AG09309 (cell line): Measurements from ENCODE around the gene KRTAP5-1.

Source experiments
- DNase-seq: peaks from one replicate; pipeline ENCODE4 v3.0.0-alpha.2; 2010; ENCODE audit warnings: low read depth
- H3K4me3 ChIP-seq: 2 replicates; pipeline ENCODE4 v1.5.1; 2011; ENCODE audit warnings: mild to moderate bottlenecking, low read depth, low read length, moderate library complexity; ENCODE audit not compliant: control insufficient read depth
- TF ChIP-seq, protein P1 (sequence below): IDR thresholded peaks from 2 replicates; pipeline ENCODE4 v1.5.1; 2011; ENCODE audit warnings: mild to moderate bottlenecking, low read depth, low read length, inconsistent platforms; ENCODE audit not compliant: insufficient read depth, control insufficient read depth; ENCODE audit errors: missing control alignments

Gene KRTAP5-1

DNA sequence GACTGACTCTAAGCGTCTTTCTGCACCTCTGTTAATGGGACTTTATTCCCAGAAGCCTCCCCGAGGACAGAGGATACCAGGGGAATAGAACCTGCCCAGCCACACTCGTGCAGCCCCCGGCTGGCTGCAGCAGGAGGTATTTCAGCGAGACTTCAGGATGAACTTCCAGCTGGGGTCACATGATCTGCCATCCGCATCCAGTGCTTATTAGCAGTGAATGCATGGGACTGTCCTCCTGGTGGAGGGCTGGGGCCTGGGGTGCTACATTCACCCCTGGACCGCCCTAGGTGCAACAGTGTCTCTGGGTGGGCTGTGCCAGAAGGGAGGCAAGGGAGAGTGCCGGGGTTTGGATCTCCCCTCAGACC lies 14.6 kb downstream of the KRTAP5-1 start:
- TF ChIP-seq, protein P1, sequence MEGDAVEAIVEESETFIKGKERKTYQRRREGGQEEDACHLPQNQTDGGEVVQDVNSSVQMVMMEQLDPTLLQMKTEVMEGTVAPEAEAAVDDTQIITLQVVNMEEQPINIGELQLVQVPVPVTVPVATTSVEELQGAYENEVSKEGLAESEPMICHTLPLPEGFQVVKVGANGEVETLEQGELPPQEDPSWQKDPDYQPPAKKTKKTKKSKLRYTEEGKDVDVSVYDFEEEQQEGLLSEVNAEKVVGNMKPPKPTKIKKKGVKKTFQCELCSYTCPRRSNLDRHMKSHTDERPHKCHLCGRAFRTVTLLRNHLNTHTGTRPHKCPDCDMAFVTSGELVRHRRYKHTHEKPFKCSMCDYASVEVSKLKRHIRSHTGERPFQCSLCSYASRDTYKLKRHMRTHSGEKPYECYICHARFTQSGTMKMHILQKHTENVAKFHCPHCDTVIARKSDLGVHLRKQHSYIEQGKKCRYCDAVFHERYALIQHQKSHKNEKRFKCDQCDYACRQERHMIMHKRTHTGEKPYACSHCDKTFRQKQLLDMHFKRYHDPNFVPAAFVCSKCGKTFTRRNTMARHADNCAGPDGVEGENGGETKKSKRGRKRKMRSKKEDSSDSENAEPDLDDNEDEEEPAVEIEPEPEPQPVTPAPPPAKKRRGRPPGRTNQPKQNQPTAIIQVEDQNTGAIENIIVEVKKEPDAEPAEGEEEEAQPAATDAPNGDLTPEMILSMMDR: no peak
- DNase-seq: no peak
- H3K4me3 ChIP-seq: no peak overlapping the region

DNA sequence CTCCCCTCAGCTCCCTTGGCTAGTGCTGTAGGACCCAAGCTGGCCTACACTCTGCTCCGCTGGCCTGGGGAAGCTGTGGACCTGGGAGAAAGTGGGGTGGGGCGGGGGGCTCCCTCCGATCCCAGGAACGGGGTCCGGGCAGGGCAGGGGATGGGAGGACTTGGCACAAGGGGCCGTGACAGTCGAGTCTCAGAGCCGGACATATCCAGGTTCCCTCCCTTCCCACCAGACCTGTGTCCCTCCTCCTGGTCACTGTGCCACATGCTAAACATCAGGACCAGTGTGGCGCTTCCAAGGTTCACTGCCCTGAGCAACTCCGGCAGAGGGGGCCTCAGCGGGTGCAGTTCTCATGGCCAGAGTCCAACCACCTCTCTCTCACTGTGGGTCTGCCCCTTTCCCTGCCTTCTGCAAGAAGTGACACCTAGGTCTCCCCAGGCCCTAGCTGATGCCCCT lies 15.1 kb downstream of the KRTAP5-1 start:
- TF ChIP-seq, protein P1: no peak
- no peak overlapping the region for H3K4me3 ChIP-seq
- no peak for DNase-seq

DNA sequence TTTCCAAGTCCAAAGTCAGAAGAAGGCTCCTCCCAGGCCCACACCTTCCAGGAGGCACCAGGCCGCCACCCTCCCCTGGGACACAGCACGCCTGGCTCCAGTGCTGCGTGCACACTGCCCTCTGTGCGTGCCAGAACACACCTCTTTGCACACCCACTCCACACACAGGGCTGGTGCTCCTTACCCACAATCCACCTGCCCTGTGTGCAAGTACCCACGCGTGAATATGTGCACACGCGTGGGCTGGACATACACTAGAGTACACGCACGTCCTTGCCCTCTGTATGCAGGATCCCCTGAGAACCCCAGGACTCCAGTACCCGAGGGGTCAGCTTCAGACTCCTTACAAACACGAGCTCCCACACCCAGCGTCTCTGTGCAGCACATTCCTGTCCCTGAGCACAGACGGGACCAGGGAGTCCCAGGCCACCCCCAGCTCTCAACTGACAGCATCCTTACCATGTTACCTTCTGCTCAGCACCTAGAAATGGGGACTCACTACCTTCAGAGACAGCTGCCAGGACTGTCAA lies 15.8 kb downstream of the KRTAP5-1 start:
- DNase-seq: no peak
- H3K4me3 ChIP-seq: no peak overlapping the region
- TF ChIP-seq, protein P1: no peak

DNA sequence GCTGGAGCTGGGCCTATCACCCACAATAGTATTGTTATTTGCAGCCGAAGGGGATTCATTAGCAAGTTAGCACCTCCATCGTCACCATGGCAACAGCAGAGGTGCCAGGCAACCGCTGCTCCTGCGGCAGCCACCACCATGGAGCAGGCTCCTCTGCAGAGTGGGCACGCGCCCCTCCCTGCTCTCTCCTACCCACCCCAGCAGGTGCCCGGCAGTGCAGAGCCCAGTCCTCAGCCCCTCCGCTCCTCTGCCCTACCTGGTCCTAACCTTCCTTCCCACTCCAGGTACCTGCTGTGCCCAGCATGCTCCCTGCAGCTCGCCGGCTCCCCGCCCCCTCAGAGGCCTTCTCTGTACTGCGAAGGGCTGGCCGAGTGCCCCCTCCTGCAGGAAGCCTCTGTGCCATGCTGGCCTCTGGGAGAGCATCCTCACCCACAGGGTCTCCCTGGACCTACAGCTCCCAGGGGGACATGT lies 16.6 kb downstream of the KRTAP5-1 start:
- no peak overlapping the region for H3K4me3 ChIP-seq
- DNase-seq: no peak
- TF ChIP-seq, protein P1: no peak

DNA sequence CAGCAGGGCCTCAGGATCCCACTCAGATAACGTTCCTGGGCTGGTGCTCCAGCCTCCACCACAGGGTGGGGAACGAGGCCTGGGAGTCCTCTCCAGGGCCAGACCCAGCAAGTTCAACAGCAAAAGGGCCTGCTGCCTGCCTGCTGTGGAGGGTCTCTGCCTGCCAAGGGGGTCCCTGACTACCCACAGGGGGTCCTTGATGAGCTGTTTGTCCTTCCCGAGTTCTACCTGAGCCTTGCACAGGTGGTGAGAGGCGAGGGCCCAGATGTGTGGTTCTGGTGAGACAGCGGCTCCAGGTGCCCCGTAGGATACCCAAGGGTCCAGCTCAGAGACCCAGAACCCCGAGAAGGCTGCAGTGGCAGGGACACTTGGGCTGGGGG lies 17.4 kb downstream of the KRTAP5-1 start:
- no peak overlapping the region for H3K4me3 ChIP-seq
- no peak for DNase-seq
- TF ChIP-seq, protein P1: no peak

DNA sequence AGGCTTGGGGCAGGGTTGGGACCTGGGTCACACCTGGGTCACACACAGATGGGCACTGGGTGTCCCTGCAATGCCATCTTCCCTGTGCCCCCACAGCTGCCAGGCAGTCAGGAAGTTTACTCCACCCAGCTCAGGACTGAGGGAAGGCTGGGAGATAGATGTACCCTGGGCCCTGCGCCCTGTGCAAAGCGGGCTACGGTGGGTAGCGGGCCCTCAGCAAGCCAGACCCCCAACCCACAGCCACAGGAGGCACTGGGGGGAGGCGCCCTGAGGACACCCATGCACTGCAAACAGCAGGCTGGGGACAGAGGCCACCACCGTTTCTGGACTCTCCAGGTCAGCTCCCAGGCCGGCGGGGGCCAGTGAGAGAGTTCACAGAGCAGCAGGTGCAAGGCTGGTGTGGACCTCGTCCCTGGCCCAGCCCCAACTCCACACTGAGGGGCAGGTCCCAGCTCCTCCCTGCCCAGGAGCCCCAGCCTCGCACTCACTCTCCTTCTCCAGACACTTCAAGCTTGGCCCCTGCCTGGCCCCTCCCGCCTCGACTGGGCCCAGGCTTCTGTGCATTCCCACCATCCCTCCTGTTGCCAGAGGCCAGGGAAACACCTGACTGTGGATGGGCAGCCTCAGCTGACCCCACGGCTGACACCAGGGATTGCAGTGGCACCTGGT lies 17.9 kb downstream of the KRTAP5-1 start:
- TF ChIP-seq, protein P1: no peak
- DNase-seq: no peak
- H3K4me3 ChIP-seq: no peak overlapping the region
